Measurements from ENCODE around the gene MFSD2B. TPM values are rescaled to one million over a fixed set of nuclear protein-coding genes. Genes with fewer than 3 reads are reported as not detected.

The MFSD2B gene
- total and polyA plus RNA-seq, 11 donors = 0.01 to 0.19 (median 0.09) TPM; not detected in 8

- H3K4me1 ChIP-seq = no peaks in the 10 kb centered on the region
- DNase-seq (no peak), ATAC-seq (no peak)
- WGBS, 4 donors = 77 to 96% (median 86%) methylated on average over 2 of the region's 2 CpGs
- no peak overlapping the region for H3K27ac ChIP-seq
- H3K36me3 ChIP-seq = peaks cover 0 to 56% (median 52%) of the 10 kb centered on the region in 9 donors
- H3K9me3 ChIP-seq = no peaks in the 10 kb centered on the region
- intact Hi-C loops (cut with DNase I) = no loop called here
- no peak overlapping the region for H3K4me3 ChIP-seq
- TF ChIP-seq POLR2A (IDR thresholded peaks at IDR 0.05) = no peak
- no peak for TF ChIP-seq CTCF (IDR thresholded peaks at IDR 0.05)
- H3K27me3 ChIP-seq = no peaks in the 10 kb centered on the region
Observed at GRCh38 chr2:24065341-24065740, 55.5 kb downstream of the MFSD2B start.

GRCh38 chr2:24072259-24072658 lies 62.4 kb downstream of the MFSD2B start:
- Histone ChIP-seq H3K27me3 (no peaks in the 10 kb centered on the region), H3K4me1 (peaks cover 0 to 20% (median 11%) of the 10 kb centered on the region in 12 donors), H3K36me3 (peaks cover 0 to 75% (median 61%) of the 10 kb centered on the region in 9 donors), H3K9me3 (no peaks in the 10 kb centered on the region), H3K4me3 (no peak overlapping the region), H3K27ac (no peak overlapping the region)
- ATAC-seq (no peak), DNase-seq (no peak)
- TF ChIP-seq CTCF (IDR thresholded peaks at IDR 0.05) (no peak), POLR2A (IDR thresholded peaks at IDR 0.05) (no peak)
- 86 to 95% (median 94%) methylated on average over 4 of the region's 4 CpGs for WGBS, 4 donors
- intact Hi-C loops (cut with DNase I) = loop anchor here in 3 of 10 donors (10.0 kb wide), 2 partner anchors 147 to 247 kb away; partner anchors contain the start of gene ATAD2B (in 2 of the 3)

GRCh38 chr2:24073816-24074215 lies 63.9 kb downstream of the MFSD2B start:
- TF ChIP-seq POLR2A (IDR thresholded peaks at IDR 0.05) (no peak), CTCF (IDR thresholded peaks at IDR 0.05) (no peak)
- Histone ChIP-seq H3K27me3 (no peaks in the 10 kb centered on the region), H3K4me1 (peaks cover 0 to 28% (median 15%) of the 10 kb centered on the region in 12 donors), H3K27ac (no peak overlapping the region), H3K9me3 (no peaks in the 10 kb centered on the region), H3K36me3 (peaks cover 0 to 59% (median 47%) of the 10 kb centered on the region in 9 donors), H3K4me3 (no peak overlapping the region)
- intact Hi-C loops (cut with DNase I) = loop anchor here in 3 of 10 donors (10.0 kb wide), 2 partner anchors 149 to 249 kb away; partner anchors contain the start of gene ATAD2B (in 2 of the 3)
- DNase-seq (no peak), ATAC-seq (no peak)
- WGBS, 4 donors = 91 to 96% (median 93%) methylated on average over 6 of the region's 6 CpGs

- no peak for TF ChIP-seq POLR2A (IDR thresholded peaks at IDR 0.05)
- no peak for TF ChIP-seq CTCF (IDR thresholded peaks at IDR 0.05)
- no peaks in the 10 kb centered on the region for H3K27me3 ChIP-seq
- ATAC-seq (no peak), DNase-seq (no peak)
- peak overlapping the region in 10 of 12 donors; percentile 48 to 95 (median 81) for H3K4me3 ChIP-seq
- no peaks in the 10 kb centered on the region for H3K9me3 ChIP-seq
- intact Hi-C loops (cut with DNase I) = loop anchor here in 4 of 10 donors (5.0 to 10.0 kb wide), 3 partner anchors 148 to 250 kb away; partner anchors contain the start of gene ATAD2B (in 3 of the 4)
- WGBS, 4 donors = 70 to 72% (median 70%) methylated on average over 5 of the region's 5 CpGs
- peaks cover 0 to 56% (median 44%) of the 10 kb centered on the region in 9 donors for H3K36me3 ChIP-seq
- H3K27ac ChIP-seq = peak overlapping the region in 5 of 12 donors; percentile 83 to 94 (median 90)
- peaks cover 0 to 28% (median 15%) of the 10 kb centered on the region in 12 donors for H3K4me1 ChIP-seq
Observed at GRCh38 chr2:24075259-24075658, 65.4 kb downstream of the MFSD2B start.

Other genes with a start within 250 kb of the MFSD2B start
- gene ATAD2B, start 83.0 kb upstream of the MFSD2B start, total RNA-seq = 10 to 100 TPM in 2 of 9 donors, 1 to 10 TPM in 7; 5.0 to 13.3 (median 8.3) TPM
- 1 to 10 TPM; 2.8 to 3.4 TPM for gene ATAD2B, start 83.0 kb upstream of the MFSD2B start, polyA plus RNA-seq
- 10 to 100 TPM; 15.8 to 24.0 (median 19.6) TPM for gene UBXN2A, start 69.6 kb upstream of the MFSD2B start, total RNA-seq
- gene UBXN2A, start 69.6 kb upstream of the MFSD2B start, polyA plus RNA-seq = 10 to 100 TPM in 1 of 2 donors, 1 to 10 TPM in 1; 9.6 to 12.7 TPM
- 1 to 10 TPM; 4.9 to 9.8 (median 6.1) TPM for gene WDCP, start 37.3 kb downstream of the MFSD2B start, total RNA-seq
- 1 to 10 TPM; 1.9 to 4.8 TPM for gene WDCP, start 37.3 kb downstream of the MFSD2B start, polyA plus RNA-seq
- 1 to 10 TPM; 1.4 to 7.6 (median 2.6) TPM for gene FKBP1B, start 39.7 kb downstream of the MFSD2B start, total RNA-seq
- gene FKBP1B, start 39.7 kb downstream of the MFSD2B start, polyA plus RNA-seq = 1 to 10 TPM; 1.9 to 4.7 TPM
- 10 to 100 TPM; 49.7 to 89.6 (median 58.4) TPM for gene SF3B6, start 66.2 kb downstream of the MFSD2B start, total RNA-seq
- 100 to 1,000 TPM in 1 of 2 donors, 10 to 100 TPM in 1; 37.4 to 121 TPM for gene SF3B6, start 66.2 kb downstream of the MFSD2B start, polyA plus RNA-seq
- 10 to 100 TPM in 4 of 9 donors, 1 to 10 TPM in 5; 4.7 to 21.8 (median 9.6) TPM for gene TP53I3, start 74.7 kb downstream of the MFSD2B start, total RNA-seq
- gene TP53I3, start 74.7 kb downstream of the MFSD2B start, polyA plus RNA-seq = 10 to 100 TPM; 15.4 to 23.3 TPM
- under 1 TPM in 5 of 9 donors, not detected in 4; 0.50 to 0.76 (median 0.59) TPM for gene PFN4, start 113.2 kb downstream of the MFSD2B start, total RNA-seq
- gene PFN4, start 113.2 kb downstream of the MFSD2B start, polyA plus RNA-seq = 1 to 10 TPM in 1 of 2 donors, under 1 TPM in 1; 0.14 to 2.1 TPM
- gene FAM228B, start 113.4 kb downstream of the MFSD2B start, total RNA-seq = 10 to 100 TPM; 11.1 to 36.9 (median 21.2) TPM
- gene FAM228B, start 113.4 kb downstream of the MFSD2B start, polyA plus RNA-seq = 10 to 100 TPM in 1 of 2 donors, 1 to 10 TPM in 1; 5.4 to 31.9 TPM
- 1 to 10 TPM in 2 of 9 donors, under 1 TPM in 4, not detected in 3; 0.19 to 1.9 (median 0.84) TPM for gene FAM228A, start 165.0 kb downstream of the MFSD2B start, total RNA-seq
- under 1 TPM; 0.29 to 0.50 TPM for gene FAM228A, start 165.0 kb downstream of the MFSD2B start, polyA plus RNA-seq

Measured in heart left ventricle (tissue), 16 donors.